Bronchial epithelial cell (primary cell): ENCODE measurements around the gene DHRS13. TPM values are rescaled to one million over a fixed set of nuclear protein-coding genes. Genes with fewer than 3 reads are reported as not detected.

Experiments used
- DNase-seq: peaks from one replicate; pipeline ENCODE4 v3.0.0-alpha.2; 2010; ENCODE audit warnings: low read depth
- FAIRE-seq: peaks from 2 replicates; lab custom pipeline; 2011; peaks lifted over from hg19 to GRCh38; lab: Jason Lieb, UNC
- H3K27me3 ChIP-seq: 2 replicates; pipeline ENCODE4 v1.5.1; 2011; ENCODE audit warnings: low read length; ENCODE audit not compliant: control insufficient read depth, insufficient read depth
- H3K36me3 ChIP-seq: 2 replicates; pipeline ENCODE4 v1.5.1; 2011; ENCODE audit warnings: low read length; ENCODE audit not compliant: control insufficient read depth, insufficient read depth
- H3K4me3 ChIP-seq: 2 replicates; pipeline ENCODE4 v1.5.1; 2011; ENCODE audit warnings: mild to moderate bottlenecking, low read depth, low read length, control low read depth
- CTCF ChIP-seq: IDR thresholded peaks from 2 replicates; pipeline ENCODE4 v1.5.1; 2011; ENCODE audit warnings: mild to moderate bottlenecking, moderate library complexity, low read length, control low read depth, inconsistent platforms; ENCODE audit not compliant: insufficient read depth, severe bottlenecking
- total RNA-seq: library from RNA; depleted of rRNA; stranded (reverse); fragments of >200 nt; gene quantifications from 2 replicates; pipeline ENCODE4 v1.2.1, GENCODE V29; 2014

Gene DHRS13
- total RNA-seq, 1 donor from 2014 or later: 11.3 TPM

GRCh38 chr17:28865946-28866752 is 36.7 kb downstream of the DHRS13 start:
- no peak for FAIRE-seq

GRCh38 chr17:28864991-28865849 is 37.7 kb downstream of the DHRS13 start:
- FAIRE-seq: no peak
- H3K4me3 ChIP-seq: no peak overlapping the region
- no peaks in the 10 kb centered on the region for H3K27me3 ChIP-seq
- TF ChIP-seq CTCF: no peak
- peaks cover 4% of the 10 kb centered on the region for H3K36me3 ChIP-seq
- DNase-seq: no peak

More at GRCh38 chr17:28865946-28866752, 36.7 kb downstream of the DHRS13 start:
- no peaks in the 10 kb centered on the region for H3K36me3 ChIP-seq
- H3K4me3 ChIP-seq: no peak overlapping the region
- DNase-seq: peak; percentile 48
- no peak for TF ChIP-seq CTCF
- H3K27me3 ChIP-seq: no peaks in the 10 kb centered on the region

- no peak for DNase-seq
- peaks cover 7% of the 10 kb centered on the region for H3K36me3 ChIP-seq
- no peak for TF ChIP-seq CTCF
- no peak overlapping the region for H3K4me3 ChIP-seq
- no peak for FAIRE-seq
- H3K27me3 ChIP-seq: no peaks in the 10 kb centered on the region
These were observed 38.9 kb downstream of the DHRS13 start for GRCh38 chr17:28863953-28864352.

- DNase-seq (no peak), FAIRE-seq (no peak)
- TF ChIP-seq CTCF: no peak
- no peak overlapping the region for H3K4me3 ChIP-seq
- no peaks in the 10 kb centered on the region for H3K27me3 ChIP-seq
- peaks cover 17% of the 10 kb centered on the region for H3K36me3 ChIP-seq
These were observed 40.3 kb downstream of the DHRS13 start for GRCh38 chr17:28862561-28862960.

GRCh38 chr17:28861393-28862203 is 41.3 kb downstream of the DHRS13 start:
- FAIRE-seq (no peak), DNase-seq (no peak)
- H3K4me3 ChIP-seq: no peak overlapping the region
- TF ChIP-seq CTCF: no peak
- peaks cover 19% of the 10 kb centered on the region for H3K36me3 ChIP-seq
- H3K27me3 ChIP-seq: no peaks in the 10 kb centered on the region
